IPS-11a (cell line): Measurements from ENCODE around the gene PLEKHO2.
"Not testable (repeated sequence)": the region's sequence is repeated elsewhere in the genome, so short reads cannot be mapped to it uniquely, and the experiment has no call there.

Source experiments
- H3K4me3 ChIP-seq: one replicate; pipeline ENCODE4 v1.5.1; 2013; ENCODE audit warnings: low read depth, low read length, control low read depth

The PLEKHO2 gene

GRCh38 chr15:64841344-64842095, at the start of gene PLEKHO2:
TSS of gene PLEKHO2 (plus strand) at chr15:64841915. CDS start at chr15:64842017, 102 bp downstream.
- peak within 1 kb of the TSS; percentile 90 for H3K4me3 ChIP-seq

- no peak overlapping the region for H3K4me3 ChIP-seq
Observed at GRCh38 chr15:64792282-64792681, 49.4 kb upstream of the PLEKHO2 start.

DNA sequence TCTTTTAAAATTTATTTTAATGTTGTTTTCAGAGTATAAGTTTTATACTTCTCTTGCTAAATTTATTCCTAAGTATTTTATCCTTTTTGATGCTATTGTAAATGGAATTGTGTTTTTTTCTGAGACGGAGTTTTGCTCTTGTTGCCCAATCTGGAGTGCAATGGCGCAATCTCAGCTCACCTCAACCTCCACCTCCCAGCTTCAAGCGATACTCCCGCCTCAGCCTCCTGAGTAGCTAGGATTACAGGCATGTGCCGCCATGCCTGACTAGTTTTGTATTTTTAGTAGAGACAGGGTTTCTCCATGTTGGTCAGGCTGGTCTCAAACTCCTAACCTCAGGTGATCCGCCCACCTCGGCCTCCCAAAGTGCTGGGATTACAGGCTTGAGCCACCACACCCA, 46.4 kb upstream of the PLEKHO2 start:
- H3K4me3 ChIP-seq = not testable (repeated sequence)

DNA sequence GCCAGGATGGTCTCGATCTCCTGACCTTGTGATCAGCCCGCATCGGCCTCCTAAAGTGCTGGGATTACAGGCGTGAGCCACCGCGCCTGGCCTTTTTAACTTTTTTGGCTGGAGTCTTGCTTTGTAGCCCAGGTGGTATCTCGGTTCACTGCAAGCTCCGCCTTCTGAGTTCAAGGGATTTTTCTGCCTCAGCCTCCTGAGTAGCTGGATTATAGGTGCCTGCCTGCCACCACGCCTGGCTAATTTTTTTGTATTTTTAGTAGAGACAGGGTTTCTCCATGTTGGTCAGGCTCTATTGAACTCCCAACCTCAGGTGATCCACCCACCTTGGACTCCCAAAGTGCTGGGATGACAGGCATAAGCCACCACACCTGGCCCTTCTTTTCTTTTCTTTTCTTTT, 45.8 kb upstream of the PLEKHO2 start:
- H3K4me3 ChIP-seq = not testable (repeated sequence)

GRCh38 chr15:64798905-64799304, 42.8 kb upstream of the PLEKHO2 start:
- not testable (repeated sequence) for H3K4me3 ChIP-seq

DNA sequence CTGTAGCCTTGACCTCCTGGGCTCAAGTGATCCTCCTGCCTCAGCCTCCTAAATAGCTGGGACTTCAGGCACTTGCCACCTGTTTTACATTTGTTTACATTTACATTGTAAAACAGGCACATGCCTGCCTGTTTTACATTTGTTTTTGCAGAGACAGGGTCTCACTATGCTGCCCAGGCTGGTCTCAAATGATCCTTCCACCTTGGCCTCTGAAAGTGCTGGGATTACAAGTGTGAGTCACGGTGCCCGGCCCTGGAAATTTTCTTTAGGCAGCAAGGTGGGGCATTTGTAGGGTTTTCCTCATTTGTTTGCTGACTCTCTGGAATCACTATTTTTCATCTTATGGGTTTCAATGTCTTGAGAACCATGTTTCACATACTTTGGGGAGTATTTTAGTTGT, 41.2 kb upstream of the PLEKHO2 start:
- no peak overlapping the region for H3K4me3 ChIP-seq

DNA sequence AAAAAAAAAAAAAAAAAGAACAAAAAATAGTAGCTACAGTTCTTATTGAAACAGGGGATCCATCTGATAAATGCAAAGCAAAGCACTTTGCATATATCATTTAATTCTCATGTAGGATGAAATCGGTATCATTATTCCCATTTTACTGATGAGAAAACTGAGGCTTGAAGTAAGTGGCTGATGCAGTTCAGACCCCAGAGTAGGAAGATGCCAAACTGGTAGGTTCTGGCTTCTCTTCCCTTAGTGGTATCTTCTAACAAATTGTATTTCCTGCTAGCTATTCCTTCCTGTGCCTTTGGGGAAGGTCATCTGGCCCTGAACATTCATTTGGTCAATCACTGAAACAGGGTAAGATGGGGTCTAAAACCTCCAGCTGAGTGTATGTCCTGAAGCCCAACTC, 38.2 kb upstream of the PLEKHO2 start:
- H3K4me3 ChIP-seq = no peak overlapping the region

DNA sequence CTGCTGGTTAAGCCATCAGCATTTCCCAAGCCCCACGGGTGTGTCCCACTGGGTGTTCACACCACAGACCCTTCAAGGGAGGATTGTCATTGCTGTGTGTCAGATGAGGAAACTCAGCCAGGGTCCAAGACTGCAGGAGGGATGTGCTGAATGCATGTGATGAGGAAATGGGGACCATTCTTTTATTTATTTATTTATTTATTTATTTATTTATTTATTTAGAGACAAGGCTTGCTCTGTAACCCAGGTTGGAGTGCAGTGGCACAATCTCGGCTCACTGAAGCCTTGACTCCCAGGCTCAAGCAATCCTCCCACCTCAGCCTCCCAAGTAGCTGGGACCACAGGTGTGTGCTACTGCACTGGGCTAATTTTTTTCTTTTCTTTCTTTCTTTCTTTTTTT, 37.1 kb upstream of the PLEKHO2 start:
- H3K4me3 ChIP-seq = no peak overlapping the region

GRCh38 chr15:64806509-64806908, 35.2 kb upstream of the PLEKHO2 start:
- no peak overlapping the region for H3K4me3 ChIP-seq

GRCh38 chr15:64807051-64807749, 34.5 kb upstream of the PLEKHO2 start:
- peak overlapping the region; percentile 1 for H3K4me3 ChIP-seq

DNA sequence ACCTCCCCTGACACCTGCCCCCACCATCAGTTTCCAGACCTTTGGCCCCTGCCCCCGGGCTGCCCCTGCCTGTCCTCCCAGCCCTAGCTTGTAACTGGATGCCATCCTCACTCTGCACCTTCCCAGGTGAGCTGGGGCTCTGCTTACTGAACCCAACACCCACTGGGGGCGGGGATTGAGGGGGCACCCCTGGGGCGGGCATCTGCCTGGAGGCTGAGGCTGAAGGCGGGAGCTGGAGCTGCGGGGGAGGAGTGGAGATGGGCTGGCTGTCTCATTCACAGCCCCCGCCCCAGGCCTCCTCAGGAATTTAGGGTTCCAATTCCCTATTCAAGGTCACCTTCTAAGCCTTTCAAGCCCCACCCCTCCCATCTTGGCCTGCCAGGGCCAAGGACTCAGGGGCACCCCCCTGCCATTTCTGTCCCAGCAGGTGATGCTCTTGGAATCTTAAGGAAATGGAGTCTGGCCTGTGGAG, 33.9 kb upstream of the PLEKHO2 start:
- peak overlapping the region; percentile 24 for H3K4me3 ChIP-seq

- peak overlapping the region; percentile 0 for H3K4me3 ChIP-seq
Observed at GRCh38 chr15:64808785-64809453, 32.8 kb upstream of the PLEKHO2 start.

DNA sequence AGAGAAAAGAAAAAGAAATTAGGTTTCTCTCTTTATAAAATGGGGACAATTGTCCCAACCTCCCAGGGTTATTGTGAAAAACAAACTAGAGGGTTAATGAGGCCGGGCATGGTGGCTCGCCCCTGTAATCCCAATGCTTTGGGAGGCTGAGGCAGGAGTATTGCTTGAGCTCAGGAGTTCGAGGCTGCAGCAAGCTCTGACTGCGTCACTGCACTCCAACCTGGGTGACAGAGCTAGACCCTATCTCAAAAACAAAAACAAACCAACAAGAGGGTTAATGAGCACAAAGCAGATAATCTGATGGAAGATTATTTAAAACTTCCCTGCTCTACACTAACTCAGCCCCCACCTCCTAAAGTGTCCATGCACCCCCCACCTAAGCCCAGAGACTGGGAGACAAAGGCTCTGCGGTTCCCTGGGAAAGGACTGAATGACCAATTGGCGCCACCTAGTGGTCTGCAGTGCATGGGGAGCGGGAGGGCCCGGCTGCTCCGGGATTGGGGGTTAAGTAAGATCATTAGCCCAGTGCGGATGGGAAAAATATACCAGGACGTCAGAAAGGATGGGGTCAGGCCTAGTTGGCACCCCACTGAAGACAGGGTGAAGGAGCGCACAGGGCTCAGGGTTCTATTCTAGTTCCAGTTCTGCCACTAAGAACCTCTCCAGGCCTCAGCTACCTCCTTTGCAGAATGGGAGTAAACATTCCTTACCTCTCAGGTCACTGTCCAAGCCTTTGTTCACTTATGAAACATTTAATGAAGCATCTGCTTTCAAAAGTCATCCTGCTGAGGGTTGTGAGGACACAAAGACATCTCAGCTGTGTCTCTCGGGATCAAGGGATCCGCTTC, 31.8 kb upstream of the PLEKHO2 start:
- H3K4me3 ChIP-seq = peak overlapping the region; percentile 9

DNA sequence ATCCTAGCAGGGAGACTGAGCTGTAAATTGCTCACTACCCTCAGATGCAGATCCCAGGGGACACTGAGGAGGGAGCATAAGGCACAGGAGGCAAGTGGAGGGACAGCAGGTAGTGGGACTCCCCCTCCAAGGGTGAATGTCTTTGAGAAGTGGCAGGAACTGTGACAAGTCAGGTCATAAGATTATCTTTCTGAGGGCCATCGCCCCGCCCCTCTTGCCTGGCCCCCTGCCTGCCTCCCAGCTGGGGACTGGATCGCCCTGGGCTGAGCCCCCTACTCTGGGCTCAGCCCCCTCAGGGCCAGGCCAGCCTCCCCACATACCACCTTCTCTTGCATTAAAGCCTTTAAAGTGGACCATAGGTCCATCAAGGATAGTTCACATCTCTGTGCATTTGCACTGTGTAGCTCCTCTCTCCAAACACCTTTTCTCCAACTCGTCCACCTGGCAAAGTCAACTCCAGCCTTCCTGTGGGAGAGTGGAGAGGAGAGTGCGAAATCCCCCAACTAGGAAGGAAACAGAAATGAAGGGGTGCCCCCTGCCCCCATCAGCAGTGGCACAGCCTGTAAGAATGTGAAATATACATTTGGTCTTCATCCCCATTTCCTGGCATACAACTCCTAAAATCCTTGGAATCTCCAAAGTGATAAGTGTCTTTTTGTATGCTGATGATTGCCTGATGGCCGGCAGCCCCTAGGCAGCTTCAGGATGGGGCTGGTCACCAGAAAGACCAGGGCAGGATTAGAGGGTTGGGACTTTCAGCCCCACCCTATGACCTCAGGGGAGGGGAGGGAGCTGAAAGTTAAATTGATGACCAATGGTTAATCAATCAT, 31.0 kb upstream of the PLEKHO2 start:
- peak overlapping the region; percentile 24 for H3K4me3 ChIP-seq

DNA sequence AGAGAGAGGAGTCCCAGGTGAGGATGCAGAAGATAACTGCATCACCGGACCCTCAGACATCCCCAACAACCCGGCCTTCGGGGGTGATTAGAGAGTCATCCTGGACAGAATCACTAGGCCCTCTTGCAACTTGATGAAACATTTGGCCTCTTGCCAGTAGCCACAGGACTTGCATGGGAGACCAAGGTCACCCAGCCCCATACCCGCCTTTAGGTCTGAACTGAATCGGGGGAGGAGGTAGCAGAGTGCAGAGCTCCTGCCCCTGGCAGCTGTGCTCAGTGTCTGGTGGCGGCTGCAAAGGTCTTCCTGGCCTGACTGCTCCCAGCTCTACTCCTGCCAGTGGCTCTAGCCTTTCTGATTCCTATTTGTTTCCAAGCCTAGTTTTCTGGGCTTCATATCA, 28.6 kb upstream of the PLEKHO2 start:
- no peak overlapping the region for H3K4me3 ChIP-seq

- H3K4me3 ChIP-seq = not testable (repeated sequence)
Observed at GRCh38 chr15:64814283-64814682, 27.4 kb upstream of the PLEKHO2 start.

DNA sequence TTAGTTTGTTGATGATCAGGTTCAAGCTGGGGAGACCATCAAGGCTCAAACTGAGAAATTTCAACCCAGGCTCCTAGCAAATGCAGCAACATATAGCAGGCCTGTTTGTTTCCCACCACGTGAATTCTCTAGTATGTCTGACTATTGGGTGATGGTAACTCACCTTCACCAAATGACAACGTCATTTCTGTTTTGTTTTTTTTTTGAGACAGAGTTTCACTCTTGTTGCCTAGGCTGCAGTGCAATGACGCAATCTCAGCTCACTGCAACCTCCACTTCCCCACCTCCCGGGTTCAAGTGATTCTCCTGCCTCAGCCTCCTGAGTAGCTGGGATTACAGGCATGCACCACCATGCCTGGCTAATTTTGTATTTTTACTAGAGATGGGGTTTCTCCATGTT, 26.8 kb upstream of the PLEKHO2 start:
- H3K4me3 ChIP-seq = not testable (repeated sequence)

DNA sequence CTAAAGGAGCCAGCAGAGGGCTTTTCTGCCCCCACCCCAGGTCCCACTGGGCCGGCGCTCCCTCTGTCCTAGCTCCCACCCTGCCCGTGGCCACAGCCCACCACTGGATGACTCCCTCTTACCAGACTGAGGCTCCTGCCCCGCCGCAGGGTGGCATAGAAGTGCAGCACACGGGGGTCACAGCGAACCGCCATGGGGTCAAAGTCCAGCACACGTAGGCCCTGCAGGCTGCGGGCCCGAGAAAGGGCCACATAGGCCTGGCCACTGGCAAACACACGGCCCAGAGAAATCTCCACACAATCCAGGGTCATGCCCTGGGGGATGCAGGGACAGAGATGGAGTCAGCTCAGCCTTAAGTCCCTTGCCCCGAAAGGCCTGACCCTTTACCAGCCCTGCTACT, 25.3 kb upstream of the PLEKHO2 start:
- H3K4me3 ChIP-seq = no peak overlapping the region

GRCh38 chr15:64824929-64825430, 16.7 kb upstream of the PLEKHO2 start:
- H3K4me3 ChIP-seq = peak overlapping the region; percentile 98
